ENCODE results near the gene TPPP.

TPPP gene

DNA sequence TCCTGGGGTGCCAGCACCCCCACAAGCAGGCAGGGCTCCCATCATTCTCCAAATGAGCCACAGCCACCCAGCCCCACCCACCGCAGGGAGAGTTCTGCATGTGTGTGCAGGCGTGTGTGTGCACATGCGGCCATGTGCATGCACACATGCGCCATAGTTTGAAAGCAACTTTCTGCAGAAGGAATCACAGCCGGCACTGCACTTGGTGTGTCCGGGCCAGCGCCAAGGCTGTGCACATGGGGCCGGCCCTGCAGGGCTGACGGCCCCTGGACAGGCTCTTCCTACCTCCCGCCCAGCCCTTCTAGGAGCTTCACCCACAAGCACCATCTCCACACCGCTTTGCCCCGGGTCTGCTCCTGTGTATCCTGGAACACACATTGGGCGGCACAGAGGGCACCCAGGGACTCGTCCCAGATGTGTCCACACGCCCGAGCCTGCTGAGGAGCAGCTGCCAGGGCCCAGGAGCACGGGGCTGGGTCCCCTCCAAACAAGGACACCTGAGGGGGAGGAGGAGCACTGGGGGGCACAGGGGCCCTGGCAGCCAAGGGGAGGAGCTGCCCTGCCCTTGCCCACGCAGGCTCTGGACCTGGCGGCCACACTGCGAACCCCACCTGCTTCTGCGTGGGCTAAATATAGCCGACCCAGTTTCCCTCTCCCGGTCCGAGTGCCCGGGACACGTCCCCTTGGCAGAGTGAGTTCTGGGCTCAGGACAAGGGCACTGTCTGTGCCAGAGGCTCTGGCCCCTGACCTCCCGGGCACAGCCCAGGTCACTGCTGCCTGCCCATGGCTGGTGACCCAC lies 19.1 kb downstream of the TPPP start:
- Histone ChIP-seq H3K27me3 (ENCODE audit: control insufficient read depth, insufficient read depth, low read length) (peaks cover 32% of the 10 kb centered on the region), H3K4me2 (ENCODE audit: low read length) (no peak overlapping the region), H3K4me3 (ENCODE audit: low read length) (no peak overlapping the region), H3K36me3 (ENCODE audit: insufficient read depth, low read length) (no peaks in the 10 kb centered on the region), H3K9me3 (replicated peaks; ENCODE audit: low read length) (no peaks in the 10 kb centered on the region), H3K9ac (ENCODE audit: low read depth, low read length) (no peak overlapping the region), H3K4me1 (ENCODE audit: control insufficient read depth, insufficient read depth, low read length) (peaks cover 17% of the 10 kb centered on the region)

DNA sequence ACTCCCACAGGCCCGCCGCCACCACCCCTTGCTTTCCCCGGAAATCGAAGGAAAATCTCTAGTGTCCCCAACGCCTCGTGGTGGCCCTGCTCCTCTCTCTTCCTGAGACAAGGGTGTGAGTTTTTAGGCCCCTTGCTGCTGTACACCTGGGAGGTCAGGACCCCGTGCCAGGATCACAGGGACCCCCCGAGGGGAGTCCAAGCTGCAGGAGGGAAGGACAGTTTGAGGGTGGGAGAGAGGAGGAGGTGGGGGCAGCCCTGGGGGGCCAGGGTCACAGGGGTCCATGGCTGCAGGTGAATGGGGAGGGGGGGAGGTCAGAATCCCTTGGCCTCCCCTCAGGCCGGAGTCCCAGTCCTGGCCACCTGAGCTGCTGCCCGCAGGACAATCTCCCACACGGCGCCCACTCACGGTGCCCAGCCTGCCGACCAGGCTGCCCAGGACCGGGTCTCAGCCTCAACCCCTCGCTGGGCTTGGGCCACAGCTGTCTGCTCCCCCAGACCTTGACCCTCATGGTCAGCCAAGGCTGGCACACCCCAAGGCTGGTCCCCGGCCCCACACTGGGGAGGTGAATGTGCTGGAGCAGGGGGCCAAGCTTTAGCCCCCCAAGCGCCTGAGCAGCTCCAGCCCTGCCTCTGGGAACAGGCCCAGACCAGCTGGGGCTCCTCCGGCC lies 19.9 kb downstream of the TPPP start:
- Histone ChIP-seq H3K9me3 (replicated peaks; ENCODE audit: low read length) (no peaks in the 10 kb centered on the region), H3K4me2 (ENCODE audit: low read length) (peak overlapping the region; percentile 35), H3K36me3 (ENCODE audit: insufficient read depth, low read length) (peaks cover 4% of the 10 kb centered on the region), H3K4me3 (ENCODE audit: low read length) (no peak overlapping the region), H3K4me1 (ENCODE audit: control insufficient read depth, insufficient read depth, low read length) (peaks cover 17% of the 10 kb centered on the region), H3K9ac (ENCODE audit: low read depth, low read length) (peak overlapping the region; percentile 13), H3K27me3 (ENCODE audit: control insufficient read depth, insufficient read depth, low read length) (peaks cover 32% of the 10 kb centered on the region)

DNA sequence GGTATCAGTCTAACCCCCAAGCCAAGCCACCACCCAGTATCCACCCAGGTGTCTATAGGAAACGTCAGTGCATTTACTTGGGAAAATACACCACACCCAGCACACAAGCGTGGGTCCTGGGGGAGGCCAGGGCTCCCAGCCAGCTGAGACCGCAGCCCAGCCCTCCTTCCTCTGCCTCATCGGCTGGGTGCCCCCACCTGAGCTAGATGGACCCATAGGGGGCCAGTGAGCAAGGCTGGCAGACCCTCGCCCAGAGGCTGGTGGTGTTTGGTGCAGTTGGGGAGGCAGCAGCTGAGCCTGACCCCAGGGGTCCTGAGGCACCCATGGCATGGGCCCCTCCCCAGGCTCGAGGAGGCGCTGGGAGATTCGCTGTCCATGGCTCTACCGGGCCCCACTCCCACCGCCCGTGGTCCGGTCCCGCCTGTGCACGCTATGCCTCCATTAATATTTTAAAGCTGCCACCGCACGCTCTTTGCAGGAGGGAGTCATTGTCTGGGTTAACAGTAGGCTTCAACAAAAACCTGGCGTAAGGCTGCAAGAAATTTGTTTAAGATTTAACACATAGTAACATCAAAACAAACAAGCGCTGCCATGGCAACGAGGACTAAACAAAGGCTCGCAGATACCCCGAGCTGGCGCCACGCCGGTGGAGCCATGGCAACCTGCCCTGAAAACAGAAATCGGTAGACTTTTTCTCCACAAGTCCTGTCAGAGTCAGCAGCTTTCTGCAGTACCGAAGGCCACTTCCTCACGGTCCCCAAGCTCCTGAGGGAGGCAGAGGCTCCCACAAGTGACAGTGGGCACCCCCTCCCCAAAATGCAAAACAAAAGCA lies 20.6 kb downstream of the TPPP start:
- Histone ChIP-seq H3K27me3 (ENCODE audit: control insufficient read depth, insufficient read depth, low read length) (peaks cover 32% of the 10 kb centered on the region), H3K4me1 (ENCODE audit: control insufficient read depth, insufficient read depth, low read length) (peaks cover 17% of the 10 kb centered on the region), H3K4me3 (ENCODE audit: low read length) (no peak overlapping the region), H3K9me3 (replicated peaks; ENCODE audit: low read length) (no peaks in the 10 kb centered on the region), H3K4me2 (ENCODE audit: low read length) (peak overlapping the region; percentile 35), H3K9ac (ENCODE audit: low read depth, low read length) (peak overlapping the region; percentile 21), H3K36me3 (ENCODE audit: insufficient read depth, low read length) (peaks cover 4% of the 10 kb centered on the region)

DNA sequence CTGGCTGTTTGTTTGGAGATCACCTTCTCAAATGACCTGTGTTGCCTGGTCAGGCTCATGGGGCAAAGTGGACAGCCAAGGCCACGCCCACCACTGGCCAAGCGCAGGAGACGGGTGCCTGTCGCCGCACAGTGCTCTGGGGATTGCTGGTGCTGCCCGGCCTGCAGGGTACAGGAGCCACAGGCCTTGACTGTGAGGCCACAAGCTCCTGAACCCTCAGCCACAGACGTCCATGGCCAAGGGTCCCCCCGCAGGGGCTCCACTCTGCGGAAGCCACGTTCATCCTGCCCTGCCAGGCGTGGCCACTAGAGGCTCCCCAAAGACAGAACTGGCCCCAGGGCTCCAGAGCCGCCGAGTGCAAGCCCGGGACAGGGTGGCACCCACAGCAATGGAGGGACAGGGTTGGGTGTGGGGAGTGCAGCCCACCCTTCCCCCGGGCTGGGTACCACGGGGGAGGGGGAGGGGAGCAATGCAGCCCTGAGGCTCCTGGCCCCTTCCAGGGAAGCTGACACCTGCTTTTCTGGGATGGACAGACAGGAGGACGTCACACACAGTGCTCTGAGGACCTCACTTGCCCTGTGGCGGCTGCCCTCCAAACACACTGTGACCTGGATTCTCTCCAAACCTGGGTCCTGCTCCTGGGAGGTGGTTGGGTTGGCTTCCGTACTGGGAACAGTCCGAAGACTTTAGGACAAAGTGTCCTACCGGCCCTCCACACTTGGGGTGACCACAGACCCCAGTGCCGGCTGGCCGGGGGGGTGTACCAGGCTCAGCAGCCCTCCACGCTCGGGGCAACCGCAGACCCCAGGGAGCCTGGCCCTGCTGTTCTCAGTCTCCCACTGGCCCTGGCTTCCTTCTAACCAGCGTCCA lies 21.5 kb downstream of the TPPP start:
- Histone ChIP-seq H3K36me3 (ENCODE audit: insufficient read depth, low read length) (peaks cover 6% of the 10 kb centered on the region), H3K9ac (ENCODE audit: low read depth, low read length) (peak overlapping the region; percentile 21), H3K4me2 (ENCODE audit: low read length) (peak overlapping the region; percentile 96), H3K27me3 (ENCODE audit: control insufficient read depth, insufficient read depth, low read length) (peaks cover 32% of the 10 kb centered on the region), H3K4me3 (ENCODE audit: low read length) (peak overlapping the region; percentile 66), H3K9me3 (replicated peaks; ENCODE audit: low read length) (no peaks in the 10 kb centered on the region), H3K4me1 (ENCODE audit: control insufficient read depth, insufficient read depth, low read length) (peaks cover 17% of the 10 kb centered on the region)

DNA sequence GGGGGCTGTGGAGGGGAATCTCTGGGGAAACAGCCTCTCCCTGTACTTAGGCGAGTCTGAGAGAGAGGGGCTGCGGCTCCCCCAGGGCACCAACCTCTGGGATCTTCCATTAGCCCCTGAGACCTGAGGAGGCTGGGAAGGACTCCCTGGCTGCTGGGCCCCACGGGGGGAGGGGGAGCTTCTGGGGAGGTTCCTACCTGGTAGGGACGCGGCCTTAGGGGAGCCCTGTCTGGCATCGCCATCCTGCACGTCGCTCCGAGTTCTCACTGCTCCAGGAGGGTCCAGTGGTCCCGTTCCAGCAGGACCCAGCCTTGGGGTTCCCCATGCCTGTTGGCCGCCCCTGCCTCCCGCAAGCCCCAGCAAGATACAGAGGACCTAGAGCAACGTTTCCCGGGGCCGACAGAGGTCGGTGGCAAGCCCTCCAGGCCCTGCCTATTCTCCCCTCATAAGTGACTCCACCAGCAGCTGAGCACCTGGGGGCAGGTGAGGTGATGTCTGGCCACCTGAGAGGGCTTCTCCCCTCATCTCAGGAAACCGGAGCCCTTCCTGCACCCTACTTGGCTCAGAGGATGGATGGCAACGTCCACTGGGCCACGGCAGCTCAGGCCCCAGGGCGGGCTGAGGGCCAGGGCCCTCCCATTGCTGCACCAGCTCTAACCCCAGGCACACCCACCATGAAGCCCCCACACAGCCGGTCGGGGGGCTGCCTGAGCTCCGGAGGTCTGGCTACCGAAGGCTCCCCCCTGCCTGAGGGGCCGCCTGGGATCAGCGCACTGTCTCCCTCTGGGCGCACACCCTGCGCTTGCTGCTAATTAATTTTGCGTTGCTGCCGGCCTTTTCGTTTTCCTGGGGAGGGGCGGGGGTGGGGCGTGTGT lies 22.5 kb downstream of the TPPP start:
- Histone ChIP-seq H3K4me3 (ENCODE audit: low read length) (no peak overlapping the region), H3K9ac (ENCODE audit: low read depth, low read length) (no peak overlapping the region)

DNA sequence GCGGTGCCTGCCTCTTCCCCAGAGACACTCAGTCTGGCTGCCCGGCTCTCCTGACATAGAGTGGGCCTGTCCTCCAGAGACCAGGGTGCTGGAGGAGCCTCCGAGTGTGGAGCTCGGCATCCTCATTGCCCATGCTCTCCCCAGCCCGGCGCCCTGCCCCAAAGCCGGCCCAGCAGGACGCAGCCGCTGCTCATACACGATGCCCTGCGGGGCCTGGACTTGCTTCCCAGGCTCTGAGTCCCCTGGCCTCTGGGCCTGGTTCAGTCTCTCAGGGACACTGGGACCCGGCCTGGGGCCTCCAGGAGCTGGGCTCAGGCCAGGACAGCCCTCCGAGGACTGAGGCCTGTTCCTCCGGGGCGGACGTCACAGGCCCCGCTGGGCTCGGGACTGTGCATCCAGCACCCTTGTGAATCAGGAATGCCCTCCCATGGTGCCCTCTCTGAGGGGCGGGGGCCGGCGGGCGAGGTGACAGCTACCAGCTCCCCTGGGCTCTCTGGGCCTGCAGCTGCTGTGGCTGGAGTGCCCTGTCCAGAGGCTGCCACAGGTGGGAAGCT lies 23.2 kb downstream of the TPPP start:
- H3K9me3 ChIP-seq (replicated peaks; ENCODE audit: low read length) = no peaks in the 10 kb centered on the region
- H3K4me2 ChIP-seq (ENCODE audit: low read length) = no peak overlapping the region
- H3K36me3 ChIP-seq (ENCODE audit: insufficient read depth, low read length) = peaks cover 6% of the 10 kb centered on the region
- H3K4me1 ChIP-seq (ENCODE audit: control insufficient read depth, insufficient read depth, low read length) = peaks cover 17% of the 10 kb centered on the region
- H3K4me3 ChIP-seq (ENCODE audit: low read length) = no peak overlapping the region
- H3K27me3 ChIP-seq (ENCODE audit: control insufficient read depth, insufficient read depth, low read length) = peaks cover 32% of the 10 kb centered on the region
- no peak overlapping the region for H3K9ac ChIP-seq (ENCODE audit: low read depth, low read length)

More for the DNA sequence above, 22.5 kb downstream of the TPPP start:
- Histone ChIP-seq H3K36me3 (ENCODE audit: insufficient read depth, low read length) (peaks cover 6% of the 10 kb centered on the region), H3K9me3 (replicated peaks; ENCODE audit: low read length) (no peaks in the 10 kb centered on the region), H3K4me1 (ENCODE audit: control insufficient read depth, insufficient read depth, low read length) (peaks cover 17% of the 10 kb centered on the region), H3K27me3 (ENCODE audit: control insufficient read depth, insufficient read depth, low read length) (peaks cover 32% of the 10 kb centered on the region), H3K4me2 (ENCODE audit: low read length) (no peak overlapping the region)

DNA sequence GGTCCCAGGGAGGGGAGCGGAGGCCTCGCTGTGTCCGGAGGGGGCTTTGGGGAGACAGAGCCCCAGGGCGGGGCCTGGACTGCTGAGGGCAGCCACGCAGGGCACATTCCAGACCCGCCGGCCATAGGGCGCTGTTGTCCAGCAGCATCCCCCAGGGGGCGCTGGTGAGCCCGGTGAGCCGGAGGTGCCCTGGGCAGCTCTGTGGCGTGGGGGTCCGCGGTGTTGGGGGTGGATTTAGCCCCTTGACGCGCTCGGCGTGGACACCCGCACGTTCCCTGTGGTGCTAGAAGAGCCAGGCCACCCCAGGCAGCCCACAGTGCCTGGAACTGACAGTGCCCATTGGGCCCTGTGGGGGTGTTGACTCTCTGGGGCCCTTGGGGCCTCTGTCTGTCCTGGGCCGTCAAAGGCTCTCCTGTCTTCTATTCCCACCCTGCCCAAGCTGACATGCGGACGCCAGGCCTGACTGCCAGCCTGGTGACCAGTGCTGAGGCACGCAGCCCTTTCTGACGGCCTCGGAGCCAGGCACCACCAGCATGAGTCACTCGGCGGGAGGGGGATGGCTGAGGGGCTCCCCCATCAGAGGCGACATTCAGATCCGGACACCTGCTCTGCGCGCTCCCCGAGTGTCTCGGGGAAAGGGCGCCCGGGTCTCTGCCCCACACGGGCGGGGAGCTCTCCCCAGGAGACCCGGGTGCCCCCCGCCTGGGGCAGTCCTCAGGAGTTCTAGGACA lies 23.9 kb downstream of the TPPP start:
- H3K36me3 ChIP-seq (ENCODE audit: insufficient read depth, low read length) = peaks cover 6% of the 10 kb centered on the region
- no peak overlapping the region for H3K4me3 ChIP-seq (ENCODE audit: low read length)
- H3K9me3 ChIP-seq (replicated peaks; ENCODE audit: low read length) = no peaks in the 10 kb centered on the region
- no peak overlapping the region for H3K9ac ChIP-seq (ENCODE audit: low read depth, low read length)
- peaks cover 17% of the 10 kb centered on the region for H3K4me1 ChIP-seq (ENCODE audit: control insufficient read depth, insufficient read depth, low read length)
- no peak overlapping the region for H3K4me2 ChIP-seq (ENCODE audit: low read length)
- H3K27me3 ChIP-seq (ENCODE audit: control insufficient read depth, insufficient read depth, low read length) = peaks cover 27% of the 10 kb centered on the region

DNA sequence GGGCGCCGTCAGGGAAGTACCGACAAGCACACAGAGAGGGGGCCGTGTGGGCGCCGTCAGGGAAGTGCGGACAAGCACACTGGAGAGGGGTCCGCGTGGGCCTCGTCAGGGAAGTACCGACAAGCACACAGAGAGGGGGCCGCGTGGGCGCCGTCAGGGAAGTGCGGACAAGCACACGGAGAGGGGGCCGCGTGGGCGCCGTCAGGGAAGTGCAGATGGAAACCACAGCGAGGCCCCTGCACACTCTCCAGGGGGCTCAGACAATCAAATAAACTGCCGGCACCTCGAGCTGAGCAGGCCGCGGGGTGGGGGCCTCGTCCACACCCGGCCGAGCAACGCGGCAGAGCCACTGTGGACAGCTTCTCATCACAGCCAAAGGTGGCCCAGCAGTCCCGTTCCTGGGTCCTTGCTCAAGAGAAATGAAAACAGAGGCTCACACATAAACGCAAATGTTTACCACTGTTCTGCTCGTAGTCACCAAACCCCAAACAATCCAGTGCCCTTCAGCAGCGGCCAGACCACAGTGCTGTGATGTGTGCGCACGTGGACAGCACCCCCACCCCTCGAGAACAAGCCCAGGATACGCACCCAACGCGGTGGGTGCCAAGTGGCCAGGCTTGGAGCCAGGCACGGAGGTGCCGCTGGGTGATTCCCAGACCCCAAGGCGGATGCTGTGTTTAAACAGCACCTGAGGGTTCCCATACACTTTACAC lies 24.7 kb downstream of the TPPP start:
- Histone ChIP-seq H3K27me3 (ENCODE audit: control insufficient read depth, insufficient read depth, low read length) (peaks cover 18% of the 10 kb centered on the region), H3K4me3 (ENCODE audit: low read length) (no peak overlapping the region), H3K4me1 (ENCODE audit: control insufficient read depth, insufficient read depth, low read length) (peaks cover 17% of the 10 kb centered on the region)

DNA sequence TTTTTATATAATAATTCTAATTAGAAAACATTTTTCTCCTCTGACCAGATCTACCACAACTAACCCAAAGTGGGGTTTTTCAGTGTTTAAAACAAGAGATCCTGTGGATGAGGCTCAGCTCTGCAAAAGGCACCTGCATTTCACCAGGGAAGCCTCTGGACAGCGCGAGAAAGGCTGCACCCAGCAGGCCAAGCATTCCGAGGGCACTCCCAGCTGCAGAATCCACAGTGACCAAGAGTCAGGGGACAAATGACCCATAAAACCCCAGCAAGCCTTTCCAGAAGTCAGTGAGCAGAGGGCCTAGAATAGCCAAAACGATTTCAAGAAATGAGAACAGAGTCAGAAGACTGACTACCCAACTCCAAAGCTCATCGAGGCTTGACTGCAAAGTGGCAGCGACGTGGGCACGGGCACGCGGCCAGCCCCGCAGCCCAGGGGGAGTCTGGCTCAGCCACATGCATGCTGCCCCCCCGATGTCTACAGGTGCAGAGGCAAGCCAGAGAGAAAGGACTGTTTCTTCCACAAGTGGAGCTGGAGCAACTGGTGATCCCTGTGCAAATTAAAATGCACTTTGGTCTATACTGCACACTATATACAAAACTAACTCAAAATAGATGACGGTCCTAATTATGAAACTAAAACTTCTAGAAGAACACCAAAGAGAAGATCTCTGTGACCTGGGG lies 26.2 kb downstream of the TPPP start:
- Histone ChIP-seq H3K9me3 (replicated peaks; ENCODE audit: low read length) (no peaks in the 10 kb centered on the region), H3K4me1 (ENCODE audit: control insufficient read depth, insufficient read depth, low read length) (peaks cover 7% of the 10 kb centered on the region), H3K36me3 (ENCODE audit: insufficient read depth, low read length) (peaks cover 6% of the 10 kb centered on the region), H3K4me3 (ENCODE audit: low read length) (no peak overlapping the region), H3K9ac (ENCODE audit: low read depth, low read length) (no peak overlapping the region), H3K4me2 (ENCODE audit: low read length) (no peak overlapping the region), H3K27me3 (ENCODE audit: control insufficient read depth, insufficient read depth, low read length) (peaks cover 4% of the 10 kb centered on the region)

More for the DNA sequence above, 24.7 kb downstream of the TPPP start:
- H3K9me3 ChIP-seq (replicated peaks; ENCODE audit: low read length) = no peaks in the 10 kb centered on the region
- no peak overlapping the region for H3K4me2 ChIP-seq (ENCODE audit: low read length)
- no peak overlapping the region for H3K9ac ChIP-seq (ENCODE audit: low read depth, low read length)
- peaks cover 6% of the 10 kb centered on the region for H3K36me3 ChIP-seq (ENCODE audit: insufficient read depth, low read length)
